Duodenal mucosa (tissue), 2 donors: ENCODE measurements around the gene C1QTNF2.

ENCODE experiments used
- H3K27ac ChIP-seq: one replicate; pipeline ENCODE4 v1.7.0; 2013; ENCODE audit warnings: low read depth, low read length
- H3K27me3 ChIP-seq, 2 donors: one replicate each; pipeline ENCODE4 v1.7.0; 2013; ENCODE audit warnings: low read length in 2 of 2, control low read depth in 1 of 2; ENCODE audit not compliant: insufficient read depth in 2 of 2, control insufficient read depth in 1 of 2
- H3K36me3 ChIP-seq, 2 donors: one replicate each; pipeline ENCODE4 v1.7.0; 2013; ENCODE audit warnings: low read length in 2 of 2, control low read depth in 1 of 2; ENCODE audit not compliant: insufficient read depth in 2 of 2, control insufficient read depth in 1 of 2
- H3K4me1 ChIP-seq, 2 donors: one replicate each; pipeline ENCODE4 v1.7.0; 2013; ENCODE audit warnings: low read length in 2 of 2, control low read depth in 1 of 2; ENCODE audit not compliant: insufficient read depth in 2 of 2, control insufficient read depth in 1 of 2
- H3K4me3 ChIP-seq, 2 donors: one replicate each; pipeline ENCODE4 v1.7.0; 2013; ENCODE audit warnings: low read length in 2 of 2, low read depth in 1 of 2
- H3K9ac ChIP-seq, 2 donors: one replicate each; pipeline ENCODE4 v1.7.0; 2013; ENCODE audit warnings: low read length in 2 of 2, low read depth in 1 of 2
- H3K9me3 ChIP-seq, 2 donors: one replicate each; pipeline ENCODE4 v1.7.0; 2013; ENCODE audit warnings: low read length in 2 of 2, control low read depth in 1 of 2; ENCODE audit not compliant: control insufficient read depth in 1 of 2

C1QTNF2 gene

GRCh38 chr5:160390787-160391696 is 20.6 kb upstream of the C1QTNF2 start:
- no peaks in the 10 kb centered on the region for H3K4me1 ChIP-seq
- no peaks in the 10 kb centered on the region for H3K36me3 ChIP-seq
- H3K27me3 ChIP-seq = no peaks in the 10 kb centered on the region
- H3K4me3 ChIP-seq = no peak overlapping the region
- H3K9me3 ChIP-seq = peaks cover 3 to 9% of the 10 kb centered on the region in 2 donors
- H3K9ac ChIP-seq = no peak overlapping the region
- no peak overlapping the region for H3K27ac ChIP-seq

GRCh38 chr5:160387445-160387844 is 17.0 kb upstream of the C1QTNF2 start:
- Histone ChIP-seq H3K9ac (no peak overlapping the region), H3K27ac (no peak overlapping the region), H3K4me3 (no peak overlapping the region), H3K27me3 (no peaks in the 10 kb centered on the region), H3K4me1 (no peaks in the 10 kb centered on the region), H3K9me3 (peaks cover 3 to 9% of the 10 kb centered on the region in 2 donors), H3K36me3 (no peaks in the 10 kb centered on the region)

- no peak overlapping the region for H3K27ac ChIP-seq
- H3K4me1 ChIP-seq = no peaks in the 10 kb centered on the region
- no peaks in the 10 kb centered on the region for H3K36me3 ChIP-seq
- H3K9ac ChIP-seq = no peak overlapping the region
- no peak overlapping the region for H3K4me3 ChIP-seq
- H3K9me3 ChIP-seq = peaks cover 3 to 9% of the 10 kb centered on the region in 2 donors
- no peaks in the 10 kb centered on the region for H3K27me3 ChIP-seq
Measured at GRCh38 chr5:160385496-160385895, 15.1 kb upstream of the C1QTNF2 start.

- Histone ChIP-seq H3K27ac (no peak overlapping the region), H3K4me1 (no peaks in the 10 kb centered on the region), H3K27me3 (no peaks in the 10 kb centered on the region), H3K36me3 (no peaks in the 10 kb centered on the region), H3K9me3 (peaks cover 3 to 9% of the 10 kb centered on the region in 2 donors), H3K4me3 (no peak overlapping the region), H3K9ac (no peak overlapping the region)
Measured at GRCh38 chr5:160384681-160385080, 14.3 kb upstream of the C1QTNF2 start.

- no peak overlapping the region for H3K4me3 ChIP-seq
- H3K9me3 ChIP-seq = peaks cover 0 to 5% of the 10 kb centered on the region in 2 donors
- H3K27ac ChIP-seq = no peak overlapping the region
- H3K9ac ChIP-seq = no peak overlapping the region
- no peaks in the 10 kb centered on the region for H3K27me3 ChIP-seq
- H3K4me1 ChIP-seq = no peaks in the 10 kb centered on the region
- no peaks in the 10 kb centered on the region for H3K36me3 ChIP-seq
Measured at GRCh38 chr5:160382346-160382745, 11.9 kb upstream of the C1QTNF2 start.

GRCh38 chr5:160380041-160380440 is 9.6 kb upstream of the C1QTNF2 start:
- H3K9me3 ChIP-seq = no peaks in the 10 kb centered on the region
- no peaks in the 10 kb centered on the region for H3K36me3 ChIP-seq
- no peaks in the 10 kb centered on the region for H3K4me1 ChIP-seq
- no peaks in the 10 kb centered on the region for H3K27me3 ChIP-seq
- H3K27ac ChIP-seq = no peak overlapping the region
- H3K4me3 ChIP-seq = no peak overlapping the region
- no peak overlapping the region for H3K9ac ChIP-seq

GRCh38 chr5:160379511-160379910 is 9.1 kb upstream of the C1QTNF2 start:
- Histone ChIP-seq H3K27me3 (no peaks in the 10 kb centered on the region), H3K9me3 (no peaks in the 10 kb centered on the region), H3K4me3 (no peak overlapping the region), H3K27ac (no peak overlapping the region), H3K36me3 (no peaks in the 10 kb centered on the region), H3K9ac (no peak overlapping the region), H3K4me1 (no peaks in the 10 kb centered on the region)

- H3K4me3 ChIP-seq = no peak overlapping the region
- H3K9me3 ChIP-seq = no peaks in the 10 kb centered on the region
- H3K9ac ChIP-seq = no peak overlapping the region
- no peaks in the 10 kb centered on the region for H3K36me3 ChIP-seq
- no peak overlapping the region for H3K27ac ChIP-seq
- H3K27me3 ChIP-seq = no peaks in the 10 kb centered on the region
- no peaks in the 10 kb centered on the region for H3K4me1 ChIP-seq
Measured at GRCh38 chr5:160378330-160378729, 7.9 kb upstream of the C1QTNF2 start.

GRCh38 chr5:160377651-160378050 is 7.2 kb upstream of the C1QTNF2 start:
- Histone ChIP-seq H3K27me3 (no peaks in the 10 kb centered on the region), H3K4me1 (no peaks in the 10 kb centered on the region), H3K9me3 (no peaks in the 10 kb centered on the region), H3K4me3 (no peak overlapping the region), H3K27ac (no peak overlapping the region), H3K36me3 (no peaks in the 10 kb centered on the region), H3K9ac (no peak overlapping the region)

GRCh38 chr5:160376416-160376815 is 6.0 kb upstream of the C1QTNF2 start:
- no peaks in the 10 kb centered on the region for H3K9me3 ChIP-seq

More at GRCh38 chr5:160376416-160376815, 6.0 kb upstream of the C1QTNF2 start:
- no peak overlapping the region for H3K9ac ChIP-seq
- H3K36me3 ChIP-seq = no peaks in the 10 kb centered on the region
- H3K4me1 ChIP-seq = no peaks in the 10 kb centered on the region
- H3K4me3 ChIP-seq = no peak overlapping the region
- H3K27ac ChIP-seq = no peak overlapping the region
- peaks cover 0 to 1% of the 10 kb centered on the region in 2 donors for H3K27me3 ChIP-seq
